ENCODE results near the gene RBM26.

- TF ChIP-seq, protein P1, sequence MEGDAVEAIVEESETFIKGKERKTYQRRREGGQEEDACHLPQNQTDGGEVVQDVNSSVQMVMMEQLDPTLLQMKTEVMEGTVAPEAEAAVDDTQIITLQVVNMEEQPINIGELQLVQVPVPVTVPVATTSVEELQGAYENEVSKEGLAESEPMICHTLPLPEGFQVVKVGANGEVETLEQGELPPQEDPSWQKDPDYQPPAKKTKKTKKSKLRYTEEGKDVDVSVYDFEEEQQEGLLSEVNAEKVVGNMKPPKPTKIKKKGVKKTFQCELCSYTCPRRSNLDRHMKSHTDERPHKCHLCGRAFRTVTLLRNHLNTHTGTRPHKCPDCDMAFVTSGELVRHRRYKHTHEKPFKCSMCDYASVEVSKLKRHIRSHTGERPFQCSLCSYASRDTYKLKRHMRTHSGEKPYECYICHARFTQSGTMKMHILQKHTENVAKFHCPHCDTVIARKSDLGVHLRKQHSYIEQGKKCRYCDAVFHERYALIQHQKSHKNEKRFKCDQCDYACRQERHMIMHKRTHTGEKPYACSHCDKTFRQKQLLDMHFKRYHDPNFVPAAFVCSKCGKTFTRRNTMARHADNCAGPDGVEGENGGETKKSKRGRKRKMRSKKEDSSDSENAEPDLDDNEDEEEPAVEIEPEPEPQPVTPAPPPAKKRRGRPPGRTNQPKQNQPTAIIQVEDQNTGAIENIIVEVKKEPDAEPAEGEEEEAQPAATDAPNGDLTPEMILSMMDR (IDR thresholded peaks at IDR 0.05): no peak
- no peak for TF ChIP-seq POLR2A (IDR thresholded peaks at IDR 0.05)
Measured at GRCh38 chr13:79398915-79399314, 7.1 kb downstream of the RBM26 start.

Data from thyroid gland (tissue), 4 donors.